Measurements from ENCODE around the gene STON2. TPM values are rescaled to one million over a fixed set of nuclear protein-coding genes. Genes with fewer than 3 reads are reported as not detected.

STON2 gene
- total RNA-seq, 1 experiment from 2014 or later, result 12.3 TPM

DNA sequence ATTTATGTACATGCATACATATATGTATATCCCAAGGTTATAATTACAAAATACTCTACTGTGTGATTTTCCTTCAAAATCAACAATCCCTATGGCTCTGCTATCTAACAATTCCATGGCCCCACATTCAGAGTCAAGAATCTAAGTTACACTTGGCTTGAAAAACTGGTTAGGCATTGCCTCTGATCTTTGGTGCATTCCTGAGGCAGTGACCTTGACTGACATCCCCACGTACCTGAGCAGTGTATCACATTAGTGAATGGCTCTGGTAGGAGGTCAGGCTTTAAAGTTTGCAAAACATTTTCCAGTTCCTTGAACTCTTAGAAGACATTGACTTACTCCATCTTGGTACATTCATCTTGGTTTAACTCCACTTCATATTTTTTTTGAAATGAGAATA is 8.5 kb upstream of the STON2 start:
- no peaks in the 10 kb centered on the region for H3K79me2 ChIP-seq (ENCODE audit: low read length)
- POLR2A ChIA-PET (ENCODE audit: unreplicated experiment), result no interaction called here
- H3K9ac ChIP-seq (ENCODE audit: low read length), result no peak overlapping the region
- DNase-seq (peak; percentile 54), ATAC-seq (no peak)
- no peak overlapping the region for H2AFZ ChIP-seq (ENCODE audit: low read length)
- no peaks in the 10 kb centered on the region for H3F3A ChIP-seq (ENCODE audit: low read length, unreplicated experiment)
- BruUV-seq (replicated peaks), result no TSS peak
- no peak overlapping the region for H3K27ac ChIP-seq (ENCODE audit: low read length)
- no peaks in the 10 kb centered on the region for H3K9me2 ChIP-seq (replicated peaks; ENCODE audit: low read length)
- H3K4me3 ChIP-seq (ENCODE audit: low read length), result no peak overlapping the region
- no peak overlapping the region for H3K4me2 ChIP-seq (ENCODE audit: low read length)
- H3K36me3 ChIP-seq (ENCODE audit: low read depth, low read length), result no peaks in the 10 kb centered on the region
- no peaks in the 10 kb centered on the region for H4K20me1 ChIP-seq (ENCODE audit: low read length)
- TF ChIP-seq EZH2 (IDR thresholded peaks at IDR 0.05; ENCODE audit: low read length, unreplicated experiment) (no peak), EZH2phosphoT487 (IDR thresholded peaks at IDR 0.05; ENCODE audit: borderline replicate concordance, low read length) (no peak)
- no peaks in the 10 kb centered on the region for H3K9me3 ChIP-seq (ENCODE audit: low read length)
- H3K27me3 ChIP-seq (ENCODE audit: low read length), result no peaks in the 10 kb centered on the region
- H3K4me1 ChIP-seq (ENCODE audit: insufficient read depth, low read length), result peaks cover 11% of the 10 kb centered on the region
- CTCF ChIA-PET, result no interaction called here
- intact Hi-C loops (cut with micrococcal nuclease), result no loop called here

- no peaks in the 10 kb centered on the region for H3K36me3 ChIP-seq (ENCODE audit: low read depth, low read length)
- ChIA-PET POLR2A (ENCODE audit: unreplicated experiment) (interaction anchor here (0.5 kb wide), 1 partner anchor 37 kb away, joined by 3 read pairs; no protein-coding TSS in a partner anchor), CTCF (interaction anchor here (1.0 kb wide), 1 partner anchor 138 kb away, joined by 3 read pairs; no protein-coding TSS in a partner anchor)
- H3K27ac ChIP-seq (ENCODE audit: low read length), result no peak overlapping the region; the same call in 1 of the 2 replicates
- DNase-seq (peak; percentile 84), ATAC-seq (peak; percentile 70)
- intact Hi-C loops (cut with micrococcal nuclease), result no loop called here
- no peak overlapping the region for H3K4me3 ChIP-seq (ENCODE audit: low read length)
- H3K9me2 ChIP-seq (replicated peaks; ENCODE audit: low read length), result no peaks in the 10 kb centered on the region
- no peaks in the 10 kb centered on the region for H3K79me2 ChIP-seq (ENCODE audit: low read length)
- H3K9ac ChIP-seq (ENCODE audit: low read length), result no peak overlapping the region
- no peaks in the 10 kb centered on the region for H3F3A ChIP-seq (ENCODE audit: low read length, unreplicated experiment)
- H3K27me3 ChIP-seq (ENCODE audit: low read length), result no peaks in the 10 kb centered on the region
- peaks cover 22% of the 10 kb centered on the region for H3K4me1 ChIP-seq (ENCODE audit: insufficient read depth, low read length)
- H3K9me3 ChIP-seq (ENCODE audit: low read length), result no peaks in the 10 kb centered on the region
- H3K4me2 ChIP-seq (ENCODE audit: low read length), result peak overlapping the region; percentile 29
- BruUV-seq (replicated peaks), result no TSS peak
- TF ChIP-seq EZH2 (IDR thresholded peaks at IDR 0.05; ENCODE audit: low read length, unreplicated experiment), result no peak
- TF ChIP-seq EZH2phosphoT487 (IDR thresholded peaks at IDR 0.05; ENCODE audit: borderline replicate concordance, low read length), result no peak
- TF ChIP-seq, protein P1, sequence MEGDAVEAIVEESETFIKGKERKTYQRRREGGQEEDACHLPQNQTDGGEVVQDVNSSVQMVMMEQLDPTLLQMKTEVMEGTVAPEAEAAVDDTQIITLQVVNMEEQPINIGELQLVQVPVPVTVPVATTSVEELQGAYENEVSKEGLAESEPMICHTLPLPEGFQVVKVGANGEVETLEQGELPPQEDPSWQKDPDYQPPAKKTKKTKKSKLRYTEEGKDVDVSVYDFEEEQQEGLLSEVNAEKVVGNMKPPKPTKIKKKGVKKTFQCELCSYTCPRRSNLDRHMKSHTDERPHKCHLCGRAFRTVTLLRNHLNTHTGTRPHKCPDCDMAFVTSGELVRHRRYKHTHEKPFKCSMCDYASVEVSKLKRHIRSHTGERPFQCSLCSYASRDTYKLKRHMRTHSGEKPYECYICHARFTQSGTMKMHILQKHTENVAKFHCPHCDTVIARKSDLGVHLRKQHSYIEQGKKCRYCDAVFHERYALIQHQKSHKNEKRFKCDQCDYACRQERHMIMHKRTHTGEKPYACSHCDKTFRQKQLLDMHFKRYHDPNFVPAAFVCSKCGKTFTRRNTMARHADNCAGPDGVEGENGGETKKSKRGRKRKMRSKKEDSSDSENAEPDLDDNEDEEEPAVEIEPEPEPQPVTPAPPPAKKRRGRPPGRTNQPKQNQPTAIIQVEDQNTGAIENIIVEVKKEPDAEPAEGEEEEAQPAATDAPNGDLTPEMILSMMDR (conservative IDR thresholded peaks at IDR 0.05; ENCODE audit: low read depth, low read length), result no peak
- no peak overlapping the region for H2AFZ ChIP-seq (ENCODE audit: low read length)
- no peaks in the 10 kb centered on the region for H4K20me1 ChIP-seq (ENCODE audit: low read length)
Measured at GRCh38 chr14:81406863-81407262, 6.7 kb upstream of the STON2 start.

DNA sequence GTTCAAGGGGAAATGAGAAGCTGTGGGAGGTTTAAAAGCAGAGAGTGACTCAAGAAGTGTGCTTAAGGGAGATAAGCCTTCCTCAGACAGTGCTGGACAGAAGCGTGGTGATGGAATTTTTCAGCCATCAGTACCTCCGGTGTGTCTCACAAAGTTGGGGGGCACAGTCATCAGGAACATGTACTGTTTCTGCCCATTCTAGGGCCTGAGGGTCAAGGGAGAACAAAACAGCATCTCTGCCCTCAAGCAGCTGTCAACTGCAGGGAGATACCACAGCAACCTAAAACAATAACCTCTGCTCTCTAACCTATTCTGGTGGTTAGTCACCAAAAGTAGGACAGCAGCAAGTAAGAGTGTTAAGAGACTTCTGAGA is 2.0 kb upstream of the STON2 start:
- peak; percentile 62 for DNase-seq
- Histone ChIP-seq H3K4me3 (ENCODE audit: low read length) (peak overlapping the region; percentile 43; the same call in 1 of the 2 replicates), H3K27ac (ENCODE audit: low read length) (peak overlapping the region; percentile 99), H3K9ac (ENCODE audit: low read length) (peak overlapping the region; percentile 91), H3F3A (ENCODE audit: low read length, unreplicated experiment) (peaks cover 11% of the 10 kb centered on the region), H3K27me3 (ENCODE audit: low read length) (no peaks in the 10 kb centered on the region), H3K36me3 (ENCODE audit: low read depth, low read length) (no peaks in the 10 kb centered on the region), H3K4me1 (ENCODE audit: insufficient read depth, low read length) (peaks cover 52% of the 10 kb centered on the region), H3K9me3 (ENCODE audit: low read length) (no peaks in the 10 kb centered on the region), H3K4me2 (ENCODE audit: low read length) (peak overlapping the region; percentile 84), H3K9me2 (replicated peaks; ENCODE audit: low read length) (no peaks in the 10 kb centered on the region), H4K20me1 (ENCODE audit: low read length) (no peaks in the 10 kb centered on the region), H3K79me2 (ENCODE audit: low read length) (no peaks in the 10 kb centered on the region), H2AFZ (ENCODE audit: low read length) (no peak overlapping the region)
- intact Hi-C loops (cut with micrococcal nuclease), result loop anchor here (5.0 kb wide), 1 partner anchor 50 kb away; no protein-coding TSS in a partner anchor
- no TSS peak for BruUV-seq (replicated peaks)
- no peak for TF ChIP-seq EZH2 (IDR thresholded peaks at IDR 0.05; ENCODE audit: low read length, unreplicated experiment)
- TF ChIP-seq, protein P1 (conservative IDR thresholded peaks at IDR 0.05; ENCODE audit: low read depth, low read length), result no peak
- TF ChIP-seq EZH2phosphoT487 (IDR thresholded peaks at IDR 0.05; ENCODE audit: borderline replicate concordance, low read length), result no peak
- CTCF ChIA-PET, result no interaction called here
- ATAC-seq, result peak; percentile 5; the same call in 1 of the 2 replicates
- POLR2A ChIA-PET (ENCODE audit: unreplicated experiment), result interaction anchor here (1.0 kb wide), 1 partner anchor 33 kb away, joined by 6 read pairs; no protein-coding TSS in a partner anchor
